H9 (cell line): ENCODE measurements around the gene VENTX. TPM values are rescaled to one million over a fixed set of nuclear protein-coding genes. Genes with fewer than 3 reads are reported as not detected.

Experiments used
- DNase-seq: peaks from one replicate; pipeline ENCODE4 v3.0.0-alpha.2; 2017
- H2AFZ ChIP-seq: one replicate; pipeline ENCODE4 v1.6.1; 2013; ENCODE audit warnings: mild to moderate bottlenecking, low read length, control low read depth, moderate library complexity
- H2AK5ac ChIP-seq: 2 replicates; pipeline ENCODE4 v1.6.1; 2013; ENCODE audit warnings: low read length, control low read depth, mixed read lengths; ENCODE audit not compliant: insufficient read length
- H2BK120ac ChIP-seq: one replicate; pipeline ENCODE4 v1.6.1; 2013; ENCODE audit warnings: low read depth, mild to moderate bottlenecking, low read length, control low read depth, inconsistent platforms; ENCODE audit not compliant: poor library complexity, severe bottlenecking
- H2BK12ac ChIP-seq: 2 replicates; pipeline ENCODE4 v1.6.1; 2013; ENCODE audit warnings: low read length, control low read depth, mixed read lengths, low read depth; ENCODE audit not compliant: insufficient read length
- H2BK15ac ChIP-seq: 2 replicates; pipeline ENCODE4 v1.6.1; 2013; ENCODE audit warnings: low read depth, low read length, control low read depth
- H2BK20ac ChIP-seq: one replicate; pipeline ENCODE4 v1.6.1; 2013; ENCODE audit warnings: low read depth, mild to moderate bottlenecking, low read length, control low read depth, inconsistent platforms; ENCODE audit not compliant: poor library complexity, severe bottlenecking
- H2BK5ac ChIP-seq: 2 replicates; pipeline ENCODE4 v1.6.1; 2013; ENCODE audit warnings: low read length, control low read depth, mixed read lengths; ENCODE audit not compliant: insufficient read length
- H3K14ac ChIP-seq: 2 replicates; pipeline ENCODE4 v1.6.1; 2013; ENCODE audit warnings: low read length, control low read depth; ENCODE audit not compliant: insufficient read depth
- H3K18ac ChIP-seq: 2 replicates; pipeline ENCODE4 v1.6.1; 2013; ENCODE audit warnings: low read depth, mild to moderate bottlenecking, mixed read lengths, low read length, control low read depth; ENCODE audit not compliant: insufficient read length
- H3K23ac ChIP-seq: 2 replicates; pipeline ENCODE4 v1.6.1; 2013; ENCODE audit warnings: low read length, control low read depth, mixed read lengths, low read depth; ENCODE audit not compliant: insufficient read length
- H3K23me2 ChIP-seq: 2 replicates; pipeline ENCODE4 v1.6.1; 2013; ENCODE audit warnings: low read depth, mild to moderate bottlenecking, mixed read lengths, low read length, control low read depth; ENCODE audit not compliant: insufficient read length, poor library complexity, severe bottlenecking
- H3K27ac ChIP-seq: 2 replicates; pipeline ENCODE4 v1.5.1; 2013; ENCODE audit warnings: low read length, control low read depth, mixed read lengths, low read depth; ENCODE audit not compliant: insufficient read length
- H3K27me3 ChIP-seq: 2 replicates; pipeline ENCODE4 v1.6.1; 2013; ENCODE audit warnings: low read length, control low read depth, inconsistent platforms; ENCODE audit not compliant: insufficient read depth
- H3K4ac ChIP-seq: 2 replicates; pipeline ENCODE4 v1.6.1; 2013; ENCODE audit warnings: low read depth, mild to moderate bottlenecking, control low read depth, inconsistent platforms, low read length, moderate library complexity
- H3K4me1 ChIP-seq: 2 replicates; pipeline ENCODE4 v1.6.1; 2013; ENCODE audit warnings: low read length, control low read depth, inconsistent platforms; ENCODE audit not compliant: insufficient read depth
- H3K4me2 ChIP-seq: 2 replicates; pipeline ENCODE4 v1.6.1; 2013; ENCODE audit warnings: low read length, control low read depth, mixed read lengths; ENCODE audit not compliant: insufficient read length, insufficient read depth
- H3K56ac ChIP-seq: 2 replicates; pipeline ENCODE4 v1.6.1; 2013; ENCODE audit warnings: low read depth, mild to moderate bottlenecking, mixed read lengths, low read length, control low read depth; ENCODE audit not compliant: insufficient read length
- H3K79me1 ChIP-seq: 2 replicates; pipeline ENCODE4 v1.6.1; 2013; ENCODE audit warnings: low read depth, mild to moderate bottlenecking, moderate library complexity, low read length, control low read depth, inconsistent platforms; ENCODE audit not compliant: insufficient read depth, poor library complexity, severe bottlenecking
- H3K79me2 ChIP-seq: 2 replicates; pipeline ENCODE4 v1.6.1; 2013; ENCODE audit warnings: low read length, control low read depth, inconsistent platforms; ENCODE audit not compliant: insufficient read depth
- H3K9ac ChIP-seq: 2 replicates; pipeline ENCODE4 v1.6.1; 2013; ENCODE audit warnings: low read length, control low read depth, mixed read lengths; ENCODE audit not compliant: insufficient read length; ENCODE audit errors: extremely low read depth
- H3K9me3 ChIP-seq: one replicate; pipeline ENCODE4 v1.6.1; 2013; ENCODE audit warnings: low read depth, low read length, inconsistent platforms; ENCODE audit not compliant: control insufficient read depth
- H3T11ph ChIP-seq: one replicate; pipeline ENCODE4 v1.6.1; 2013; ENCODE audit warnings: mild to moderate bottlenecking, low read length, control low read depth, inconsistent platforms
- H4K20me1 ChIP-seq: one replicate; pipeline ENCODE4 v1.6.1; 2013; ENCODE audit not compliant: control insufficient read depth, insufficient read length, insufficient read depth
- H4K5ac ChIP-seq: 2 replicates; pipeline ENCODE4 v1.6.1; 2013; ENCODE audit warnings: low read depth, mild to moderate bottlenecking, mixed read lengths, low read length, control low read depth; ENCODE audit not compliant: insufficient read length
- H4K8ac ChIP-seq: replicated peaks from 2 replicates; pipeline ENCODE4 v1.6.1; 2013; ENCODE audit warnings: low read length, control low read depth, mixed read lengths, low read depth; ENCODE audit not compliant: insufficient read length
- H4K91ac ChIP-seq: 2 replicates; pipeline ENCODE4 v1.6.1; 2013; ENCODE audit warnings: low read depth, mild to moderate bottlenecking, moderate library complexity, mixed read lengths, low read length, control low read depth; ENCODE audit not compliant: insufficient read length
- H3K27ac Mint-ChIP-seq, 3 experiments: 2 replicates in 2 of 3; 3 replicates in 1 of 3; pipeline ENCODE4 v1.8.0; 2020 to 2021; ENCODE audit warnings: mixed read lengths in 3 of 3, mild to moderate bottlenecking in 1 of 3, moderate library complexity in 1 of 3
- H3K27me3 Mint-ChIP-seq: 2 replicates; pipeline ENCODE4 v1.8.0; 2021; ENCODE audit warnings: low read depth, mild to moderate bottlenecking, moderate library complexity, mixed read lengths
- H3K36me3 Mint-ChIP-seq, 3 experiments: 2 replicates in 2 of 3; 3 replicates in 1 of 3; pipeline ENCODE4 v1.8.0; 2020 to 2021; ENCODE audit warnings: low read depth in 3 of 3, mixed read lengths in 3 of 3; ENCODE audit not compliant: insufficient read depth in 1 of 3
- H3K4me1 Mint-ChIP-seq, 2 experiments: 2 replicates each; pipeline ENCODE4 v1.8.0; 2020; ENCODE audit warnings: mixed read lengths in 2 of 2
- H3K4me3 Mint-ChIP-seq, 2 experiments: 2 replicates in 1 of 2; 3 replicates in 1 of 2; pipeline ENCODE4 v1.8.0; 2020 to 2021; ENCODE audit warnings: mild to moderate bottlenecking in 2 of 2, mixed read lengths in 2 of 2, moderate library complexity in 1 of 2
- H3K9me3 Mint-ChIP-seq, 2 experiments: 2 replicates in 1 of 2; 3 replicates in 1 of 2; pipeline ENCODE4 v1.8.0; 2020; ENCODE audit warnings: mild to moderate bottlenecking in 2 of 2, mixed read lengths in 2 of 2, moderate library complexity in 1 of 2
- WGBS: extraction: QIAGEN DNeasy Blood & Tissue Kit; methylation state at CpG from one replicate; pipeline ENCODE4 v1.1.7; 2013; ENCODE audit warnings: missing lambda C conversion rate, low lambda C conversion rate, mixed read lengths; ENCODE audit not compliant: insufficient read length; ENCODE audit errors: extremely low coverage; 5-methylcytosine and 5-hydroxymethylcytosine counted together
- total RNA-seq: library from RNA; stranded (reverse); gene quantifications from 2 replicates; pipeline ENCODE4 v1.2.1, GENCODE V29; 2021
- TF ChIP-seq, protein P1 (sequence below): fragments of 200-600 bp; sonication (generic); conservative IDR thresholded peaks from 3 replicates; pipeline ENCODE4 v1.8.0; 2021; ENCODE audit warnings: antibody characterized with exemption, mild to moderate bottlenecking

The VENTX gene
- total RNA-seq, 1 experiment from 2014 or later = 10.9 TPM

DNA sequence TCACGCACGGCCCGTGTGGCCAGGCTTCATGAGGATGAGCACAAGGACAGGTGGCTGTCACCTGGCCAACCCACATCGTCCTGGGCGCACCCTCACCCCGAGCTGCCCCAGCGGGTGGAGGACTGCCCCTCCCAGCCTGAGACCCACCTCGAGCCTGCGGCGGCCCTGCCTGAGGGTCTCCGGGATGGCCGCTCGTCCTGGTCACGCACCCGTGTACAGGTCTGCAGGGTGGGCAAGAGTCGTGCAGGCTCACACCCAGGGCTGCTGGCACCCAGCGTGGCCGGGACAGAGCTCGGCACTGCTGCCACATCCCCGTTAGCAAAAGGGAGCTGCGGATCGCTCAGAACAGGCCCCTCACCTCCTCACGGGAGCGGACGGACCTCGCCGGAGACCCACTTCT lies 22.1 kb upstream of the VENTX start:
- no peak overlapping the region for H3K56ac ChIP-seq
- no peak overlapping the region for H2BK20ac ChIP-seq
- no CpG with 5 or more reads among the region's 27 CpGs for WGBS
- no peak overlapping the region for H3K4me2 ChIP-seq
- no peak overlapping the region for H3K4ac ChIP-seq
- H3K27me3 ChIP-seq = no peaks in the 10 kb centered on the region
- no peaks in the 10 kb centered on the region for H3K9me3 ChIP-seq
- no peak overlapping the region for H2BK5ac ChIP-seq
- Mint-ChIP-seq H3K27ac (no peak overlapping the region), H3K4me1 (peaks cover 7 to 16% of the 10 kb centered on the region in 2 experiments), H3K36me3 (peaks cover 2 to 20% (median 12%) of the 10 kb centered on the region in 3 experiments; a peak in 5 of 7 replicates), H3K9me3 (peaks cover 2 to 5% of the 10 kb centered on the region in 2 experiments; a peak in 2 of 5 replicates), H3K4me3 (no peak overlapping the region), H3K27me3 (peaks cover 3% of the 10 kb centered on the region)
- H3K14ac ChIP-seq = no peak overlapping the region
- H3T11ph ChIP-seq = no peak overlapping the region
- no peaks in the 10 kb centered on the region for H3K79me1 ChIP-seq
- no peaks in the 10 kb centered on the region for H3K23me2 ChIP-seq
- H3K9ac ChIP-seq = no peak overlapping the region
- H3K23ac ChIP-seq = no peak overlapping the region
- H4K91ac ChIP-seq = no peak overlapping the region
- H3K18ac ChIP-seq = no peak overlapping the region
- no peak overlapping the region for H2AFZ ChIP-seq
- H2BK15ac ChIP-seq = no peak overlapping the region
- no peak overlapping the region for H2BK120ac ChIP-seq
- no peak for DNase-seq
- no peak overlapping the region for H2BK12ac ChIP-seq
- TF ChIP-seq, protein P1, sequence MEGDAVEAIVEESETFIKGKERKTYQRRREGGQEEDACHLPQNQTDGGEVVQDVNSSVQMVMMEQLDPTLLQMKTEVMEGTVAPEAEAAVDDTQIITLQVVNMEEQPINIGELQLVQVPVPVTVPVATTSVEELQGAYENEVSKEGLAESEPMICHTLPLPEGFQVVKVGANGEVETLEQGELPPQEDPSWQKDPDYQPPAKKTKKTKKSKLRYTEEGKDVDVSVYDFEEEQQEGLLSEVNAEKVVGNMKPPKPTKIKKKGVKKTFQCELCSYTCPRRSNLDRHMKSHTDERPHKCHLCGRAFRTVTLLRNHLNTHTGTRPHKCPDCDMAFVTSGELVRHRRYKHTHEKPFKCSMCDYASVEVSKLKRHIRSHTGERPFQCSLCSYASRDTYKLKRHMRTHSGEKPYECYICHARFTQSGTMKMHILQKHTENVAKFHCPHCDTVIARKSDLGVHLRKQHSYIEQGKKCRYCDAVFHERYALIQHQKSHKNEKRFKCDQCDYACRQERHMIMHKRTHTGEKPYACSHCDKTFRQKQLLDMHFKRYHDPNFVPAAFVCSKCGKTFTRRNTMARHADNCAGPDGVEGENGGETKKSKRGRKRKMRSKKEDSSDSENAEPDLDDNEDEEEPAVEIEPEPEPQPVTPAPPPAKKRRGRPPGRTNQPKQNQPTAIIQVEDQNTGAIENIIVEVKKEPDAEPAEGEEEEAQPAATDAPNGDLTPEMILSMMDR = no peak
- H4K20me1 ChIP-seq = no peaks in the 10 kb centered on the region
- H3K4me1 ChIP-seq = no peaks in the 10 kb centered on the region
- no peaks in the 10 kb centered on the region for H3K79me2 ChIP-seq
- H4K5ac ChIP-seq = no peak overlapping the region
- no peak overlapping the region for H3K27ac ChIP-seq
- no peak overlapping the region for H4K8ac ChIP-seq
- no peak overlapping the region for H2AK5ac ChIP-seq
